CD8-positive, alpha-beta memory T cell (primary cell): ENCODE data around the gene IGSF3. TPM values are rescaled to one million over a fixed set of nuclear protein-coding genes. Genes with fewer than 3 reads are reported as not detected.
"Not testable (repeated sequence)": the region's sequence is repeated elsewhere in the genome, so short reads cannot be mapped to it uniquely, and the experiment has no call there.

Experiments
- CTCF ChIA-PET: fragments of 350-600 bp; sonication (Branson Sonifier 250); formaldehyde crosslinking; loops from one replicate; lab custom pipeline; 2021; ENCODE audit warnings: antibody characterized with exemption; lab: Charles Lee
- POLR2A ChIA-PET: fragments of 350-600 bp; sonication (Branson Sonifier 250); formaldehyde crosslinking; loops from one replicate; lab custom pipeline; 2021; ENCODE audit warnings: antibody characterized with exemption; lab: Charles Lee
- DNase-seq, 5 donors: peaks; one replicate each; pipeline versions ENCODE4 v3.0.0 to v3.0.0-alpha.2; 2020 to 2022; ENCODE audit warnings: mixed read lengths in 1 of 5
- H3K27ac ChIP-seq: one replicate; pipeline ENCODE4 v1.7.0; 2013; ENCODE audit warnings: low read depth, mild to moderate bottlenecking, low read length, moderate library complexity
- H3K27me3 ChIP-seq: 2 replicates; pipeline ENCODE4 v1.7.0; 2013; ENCODE audit warnings: low read length, mild to moderate bottlenecking; ENCODE audit not compliant: insufficient read depth, poor library complexity, severe bottlenecking
- H3K36me3 ChIP-seq: 2 replicates; pipeline ENCODE4 v1.7.0; 2013; ENCODE audit warnings: mild to moderate bottlenecking, low read length, moderate library complexity; ENCODE audit not compliant: insufficient read depth
- H3K4me1 ChIP-seq: 2 replicates; pipeline ENCODE4 v1.7.0; 2013; ENCODE audit warnings: mild to moderate bottlenecking, low read length, moderate library complexity; ENCODE audit not compliant: insufficient read depth
- H3K4me3 ChIP-seq: 2 replicates; pipeline ENCODE4 v1.7.0; 2013; ENCODE audit warnings: mild to moderate bottlenecking, low read length
- H3K9me3 ChIP-seq: 2 replicates; pipeline ENCODE4 v1.7.0; 2013; ENCODE audit warnings: mild to moderate bottlenecking, low read length
- H3K27ac Mint-ChIP-seq, 8 donors: one replicate each; pipeline ENCODE4 v1.8.0; 2020 to 2021; ENCODE audit warnings: mixed read lengths in 8 of 8, mild to moderate bottlenecking in 6 of 8, inconsistent platforms in 3 of 8, moderate library complexity in 3 of 8
- H3K27me3 Mint-ChIP-seq, 2 donors: one replicate each; pipeline ENCODE4 v1.8.0; 2020 to 2021; ENCODE audit warnings: mixed read lengths in 2 of 2, mild to moderate bottlenecking in 1 of 2, moderate library complexity in 1 of 2
- H3K36me3 Mint-ChIP-seq, 3 donors: one replicate each; pipeline ENCODE4 v1.8.0; 2020 to 2021; ENCODE audit warnings: mixed read lengths in 3 of 3, inconsistent platforms in 1 of 3, mild to moderate bottlenecking in 1 of 3
- H3K4me1 Mint-ChIP-seq, 3 donors: one replicate each; pipeline ENCODE4 v1.8.0; 2020 to 2021; ENCODE audit warnings: mixed read lengths in 3 of 3, inconsistent platforms in 1 of 3, mild to moderate bottlenecking in 1 of 3
- H3K4me3 Mint-ChIP-seq, 7 donors: one replicate each; pipeline ENCODE4 v1.8.0; 2020 to 2021; ENCODE audit warnings: mixed read lengths in 7 of 7, mild to moderate bottlenecking in 6 of 7, moderate library complexity in 4 of 7, inconsistent platforms in 2 of 7
- H3K9me3 Mint-ChIP-seq, 5 donors: one replicate each; pipeline ENCODE4 v1.8.0; 2020 to 2022; ENCODE audit warnings: mixed read lengths in 5 of 5, mild to moderate bottlenecking in 3 of 5, moderate library complexity in 2 of 5, inconsistent platforms in 1 of 5
- polyA plus RNA-seq: library from polyadenylated mRNA; unstranded; fragments of 300-500 nt; fragmentation: Illumina TruSeq; gene quantifications from one replicate; pipeline ENCODE4 v1.2.3, GENCODE V29; 2021
- total RNA-seq, 2 experiments: library from RNA; stranded (reverse); gene quantifications; one replicate each; pipeline ENCODE4 v1.2.3, GENCODE V29; 2021

IGSF3 gene
- total and polyA plus RNA-seq, 3 experiments from 2014 or later: 1.8 to 2.0 TPM; not detected in 1

GRCh38 chr1:116564426-116564825, 103.1 kb downstream of the IGSF3 start:
- Mint-ChIP-seq H3K4me3 (peak overlapping the region in 1 of 7 donors; percentile 2), H3K4me1 (peaks cover 68 to 93% (median 89%) of the 10 kb centered on the region in 3 donors), H3K27ac (peak overlapping the region in 6 of 8 donors; percentile 8 to 55 (median 45)), H3K9me3 (peaks cover 0 to 16% (median 8%) of the 10 kb centered on the region in 5 donors), H3K27me3 (no peaks in the 10 kb centered on the region), H3K36me3 (peaks cover 9 to 26% (median 24%) of the 10 kb centered on the region in 3 donors)
- peaks cover 31% of the 10 kb centered on the region for H3K4me1 ChIP-seq
- ChIA-PET POLR2A (no interaction called here), CTCF (no interaction called here)
- H3K9me3 ChIP-seq: no peaks in the 10 kb centered on the region
- no peaks in the 10 kb centered on the region for H3K36me3 ChIP-seq
- no peak overlapping the region for H3K27ac ChIP-seq
- H3K4me3 ChIP-seq: no peak overlapping the region
- no peak for DNase-seq
- no peaks in the 10 kb centered on the region for H3K27me3 ChIP-seq

- POLR2A ChIA-PET, DNase-seq, H3K4me3 ChIP-seq, H3K27me3 ChIP-seq, H3K36me3 ChIP-seq, H3K27me3 Mint-ChIP-seq, CTCF ChIA-PET, H3K27ac ChIP-seq, H3K9me3 ChIP-seq: not testable (repeated sequence)
- H3K36me3 Mint-ChIP-seq: peaks cover 9 to 26% (median 24%) of the 10 kb centered on the region in 3 donors
- H3K4me1 Mint-ChIP-seq: peaks cover 68 to 93% (median 90%) of the 10 kb centered on the region in 3 donors
- peak overlapping the region in 1 of 7 donors; percentile 38 for H3K4me3 Mint-ChIP-seq
- peaks cover 22% of the 10 kb centered on the region for H3K4me1 ChIP-seq
- peak overlapping the region in 5 of 8 donors; percentile 31 to 85 (median 47) for H3K27ac Mint-ChIP-seq
- H3K9me3 Mint-ChIP-seq: peaks cover 0 to 16% (median 8%) of the 10 kb centered on the region in 5 donors
Observed at GRCh38 chr1:116562465-116562864, 105.1 kb downstream of the IGSF3 start.

- peak overlapping the region in 5 of 8 donors; percentile 7 to 78 (median 55) for H3K27ac Mint-ChIP-seq
- H3K36me3 ChIP-seq: no peaks in the 10 kb centered on the region
- no peaks in the 10 kb centered on the region for H3K27me3 Mint-ChIP-seq
- CTCF ChIA-PET: no interaction called here
- H3K27me3 ChIP-seq: no peaks in the 10 kb centered on the region
- no peak overlapping the region for H3K4me3 ChIP-seq
- peaks cover 71 to 96% (median 94%) of the 10 kb centered on the region in 3 donors for H3K4me1 Mint-ChIP-seq
- H3K4me1 ChIP-seq: peaks cover 29% of the 10 kb centered on the region
- no peak overlapping the region for H3K27ac ChIP-seq
- peaks cover 0 to 16% (median 8%) of the 10 kb centered on the region in 5 donors for H3K9me3 Mint-ChIP-seq
- no peak for DNase-seq
- POLR2A ChIA-PET: no interaction called here
- H3K36me3 Mint-ChIP-seq: peaks cover 9 to 26% (median 24%) of the 10 kb centered on the region in 3 donors
- H3K9me3 ChIP-seq: no peaks in the 10 kb centered on the region
- H3K4me3 Mint-ChIP-seq: peak overlapping the region in 1 of 7 donors; percentile 52
Observed at GRCh38 chr1:116561563-116561962, 106.0 kb downstream of the IGSF3 start.

GRCh38 chr1:116560704-116561490, 106.6 kb downstream of the IGSF3 start:
- Mint-ChIP-seq H3K27me3 (no peaks in the 10 kb centered on the region), H3K4me1 (peaks cover 69 to 96% (median 93%) of the 10 kb centered on the region in 3 donors), H3K4me3 (peak overlapping the region in 6 of 7 donors; percentile 34 to 78 (median 56)), H3K9me3 (peaks cover 0 to 16% (median 8%) of the 10 kb centered on the region in 5 donors), H3K36me3 (peaks cover 9 to 24% (median 24%) of the 10 kb centered on the region in 3 donors), H3K27ac (peak overlapping the region; percentile 2 to 74 (median 40))
- no peak for DNase-seq
- no peaks in the 10 kb centered on the region for H3K9me3 ChIP-seq
- H3K27me3 ChIP-seq: no peaks in the 10 kb centered on the region
- no peaks in the 10 kb centered on the region for H3K36me3 ChIP-seq
- peaks cover 36% of the 10 kb centered on the region for H3K4me1 ChIP-seq
- CTCF ChIA-PET: no interaction called here
- no peak overlapping the region for H3K27ac ChIP-seq
- POLR2A ChIA-PET: no interaction called here
- no peak overlapping the region for H3K4me3 ChIP-seq

GRCh38 chr1:116559304-116559761, 108.2 kb downstream of the IGSF3 start:
- Histone ChIP-seq H3K27ac (no peak overlapping the region), H3K27me3 (no peaks in the 10 kb centered on the region), H3K4me1 (peaks cover 37% of the 10 kb centered on the region), H3K36me3 (no peaks in the 10 kb centered on the region), H3K4me3 (no peak overlapping the region), H3K9me3 (no peaks in the 10 kb centered on the region)
- peak overlapping the region; percentile 61 to 95 (median 81) for H3K27ac Mint-ChIP-seq
- H3K36me3 Mint-ChIP-seq: peaks cover 7 to 18% (median 15%) of the 10 kb centered on the region in 3 donors
- peaks cover 72 to 96% (median 95%) of the 10 kb centered on the region in 3 donors for H3K4me1 Mint-ChIP-seq
- peaks cover 0 to 13% (median 6%) of the 10 kb centered on the region in 5 donors for H3K9me3 Mint-ChIP-seq
- H3K4me3 Mint-ChIP-seq: peak overlapping the region in 6 of 7 donors; percentile 17 to 81 (median 50)
- no peak for DNase-seq
- POLR2A ChIA-PET: no interaction called here
- CTCF ChIA-PET: interaction anchor here (2.1 kb wide), 1 partner anchor 10 kb away, joined by 9 read pairs; no protein-coding TSS in a partner anchor
- H3K27me3 Mint-ChIP-seq: no peaks in the 10 kb centered on the region

GRCh38 chr1:116558571-116558970, 109.0 kb downstream of the IGSF3 start:
- Histone ChIP-seq H3K4me3 (no peak overlapping the region), H3K36me3 (no peaks in the 10 kb centered on the region), H3K9me3 (no peaks in the 10 kb centered on the region), H3K4me1 (peaks cover 37% of the 10 kb centered on the region), H3K27me3 (no peaks in the 10 kb centered on the region), H3K27ac (no peak overlapping the region)
- Mint-ChIP-seq H3K27me3 (no peaks in the 10 kb centered on the region), H3K9me3 (peaks cover 0 to 7% (median 2%) of the 10 kb centered on the region in 5 donors), H3K4me3 (peak overlapping the region in 3 of 7 donors; percentile 40 to 72 (median 46)), H3K36me3 (peaks cover 4 to 10% (median 8%) of the 10 kb centered on the region in 3 donors), H3K4me1 (peaks cover 72 to 94% (median 91%) of the 10 kb centered on the region in 3 donors), H3K27ac (peak overlapping the region; percentile 12 to 90 (median 76))
- ChIA-PET POLR2A (no interaction called here), CTCF (interaction anchor here (2.1 kb wide), 1 partner anchor 10 kb away, joined by 9 read pairs; no protein-coding TSS in a partner anchor)
- no peak for DNase-seq

GRCh38 chr1:116558140-116558549, 109.4 kb downstream of the IGSF3 start:
- no peak overlapping the region for H3K27ac ChIP-seq

More at GRCh38 chr1:116558140-116558549, 109.4 kb downstream of the IGSF3 start:
- ChIA-PET POLR2A (interaction anchor here (0.7 to 1.4 kb wide), 3 partner anchors 20 to 1098 kb away, joined by 3 to 6 read pairs (median 6); no protein-coding TSS in a partner anchor), CTCF (interaction anchor here (2.1 kb wide), 1 partner anchor 11 kb away, joined by 9 read pairs; no protein-coding TSS in a partner anchor)
- no peak for DNase-seq
- peaks cover 0 to 7% (median 2%) of the 10 kb centered on the region in 5 donors for H3K9me3 Mint-ChIP-seq
- peaks cover 76 to 94% (median 91%) of the 10 kb centered on the region in 3 donors for H3K4me1 Mint-ChIP-seq
- Histone ChIP-seq H3K4me3 (no peak overlapping the region), H3K9me3 (no peaks in the 10 kb centered on the region), H3K4me1 (peaks cover 37% of the 10 kb centered on the region), H3K36me3 (no peaks in the 10 kb centered on the region), H3K27me3 (no peaks in the 10 kb centered on the region)
- peak overlapping the region; percentile 58 to 89 (median 78) for H3K27ac Mint-ChIP-seq
- peaks cover 4 to 8% (median 7%) of the 10 kb centered on the region in 3 donors for H3K36me3 Mint-ChIP-seq
- no peaks in the 10 kb centered on the region for H3K27me3 Mint-ChIP-seq
- H3K4me3 Mint-ChIP-seq: peak overlapping the region in 2 of 7 donors; percentile 30 to 46
